ENCODE data around the gene LAMC3.

Gene LAMC3

GRCh38 chr9:131013015-131013755 lies 4.2 kb downstream of the LAMC3 start:
- TF ChIP-seq CTCF (IDR thresholded peaks at IDR 0.05; ENCODE audit: insufficient read depth, missing control alignments), result no peak
- FAIRE-seq (no peak), DNase-seq (ENCODE audit: insufficient read length, low spot score) (no peak)

- DNase-seq (ENCODE audit: insufficient read length, low spot score), result no peak
Observed at GRCh38 chr9:131013771-131014676, 5.0 kb downstream of the LAMC3 start.

GRCh38 chr9:131015112-131015511 lies 6.1 kb downstream of the LAMC3 start:
- no peak for TF ChIP-seq CTCF (IDR thresholded peaks at IDR 0.05; ENCODE audit: insufficient read depth, missing control alignments)
- no peak for FAIRE-seq
- no peak for DNase-seq (ENCODE audit: insufficient read length, low spot score)

More at GRCh38 chr9:131013771-131014676, 5.0 kb downstream of the LAMC3 start:
- no peak for FAIRE-seq
- no peak for TF ChIP-seq CTCF (IDR thresholded peaks at IDR 0.05; ENCODE audit: insufficient read depth, missing control alignments)

- DNase-seq (ENCODE audit: insufficient read length, low spot score) (no peak), FAIRE-seq (no peak)
- TF ChIP-seq CTCF (IDR thresholded peaks at IDR 0.05; ENCODE audit: insufficient read depth, missing control alignments), result no peak
Observed at GRCh38 chr9:131015876-131016397, 7.0 kb downstream of the LAMC3 start.

- DNase-seq (ENCODE audit: insufficient read length, low spot score), result no peak
- no peak for TF ChIP-seq CTCF (IDR thresholded peaks at IDR 0.05; ENCODE audit: insufficient read depth, missing control alignments)
- no peak for FAIRE-seq
Observed at GRCh38 chr9:131017067-131017466, 8.1 kb downstream of the LAMC3 start.

GRCh38 chr9:131018621-131019020 lies 9.6 kb downstream of the LAMC3 start:
- no peak for DNase-seq (ENCODE audit: insufficient read length, low spot score)
- TF ChIP-seq CTCF (IDR thresholded peaks at IDR 0.05; ENCODE audit: insufficient read depth, missing control alignments), result no peak
- FAIRE-seq, result no peak

Data from D721Med (cell line).